Activated CD8-positive, alpha-beta T cell treated with anti-CD3 and anti-CD28 coated beads, Interleukin-2, amount 10 ng/mL, durations not matched to agents 7 days and 5 days (primary cell): ENCODE data around the gene GPR162. TPM values are rescaled to one million over a fixed set of nuclear protein-coding genes. Genes with fewer than 3 reads are reported as not detected.

Experiments used
- ATAC-seq: fragments of 150-1000 bp; cut with Tn5 transposase; one replicate; pipeline ENCODE4 v1.10.0; 2021; ENCODE audit warnings: moderate library complexity
- CTCF ChIA-PET: fragments of 350-600 bp; sonication (Branson Sonifier 250); formaldehyde crosslinking; loops from one replicate; lab custom pipeline; 2021; ENCODE audit warnings: antibody characterized with exemption; lab: Charles Lee
- POLR2A ChIA-PET: fragments of 350-600 bp; sonication (Branson Sonifier 250); formaldehyde crosslinking; loops from one replicate; lab custom pipeline; 2021; ENCODE audit warnings: antibody characterized with exemption; lab: Charles Lee
- DNase-seq: peaks from one replicate; pipeline ENCODE4 v3.0.0-alpha.2; 2020
- H3K27ac Mint-ChIP-seq: one replicate; pipeline ENCODE4 v1.8.0; 2021; ENCODE audit warnings: mild to moderate bottlenecking, mixed read lengths
- H3K27me3 Mint-ChIP-seq: one replicate; pipeline ENCODE4 v1.8.0; 2021; ENCODE audit warnings: low read depth, mixed read lengths
- H3K36me3 Mint-ChIP-seq: one replicate; pipeline ENCODE4 v1.8.0; 2021; ENCODE audit warnings: low read depth, mixed read lengths
- H3K4me1 Mint-ChIP-seq: one replicate; pipeline ENCODE4 v1.8.0; 2021; ENCODE audit warnings: low read depth, mixed read lengths
- H3K4me3 Mint-ChIP-seq: one replicate; pipeline ENCODE4 v1.8.0; 2021; ENCODE audit warnings: mild to moderate bottlenecking, mixed read lengths
- H3K9me3 Mint-ChIP-seq: one replicate; pipeline ENCODE4 v1.8.0; 2022; ENCODE audit warnings: mixed read lengths; ENCODE audit not compliant: insufficient read depth
- total RNA-seq, 2 experiments: library from RNA; stranded (reverse); gene quantifications; one replicate each; pipeline ENCODE4 v1.2.3, GENCODE V29; 2021

The GPR162 gene
- total RNA-seq, 2 experiments from 2014 or later, result 0.13 to 0.34 TPM

DNA sequence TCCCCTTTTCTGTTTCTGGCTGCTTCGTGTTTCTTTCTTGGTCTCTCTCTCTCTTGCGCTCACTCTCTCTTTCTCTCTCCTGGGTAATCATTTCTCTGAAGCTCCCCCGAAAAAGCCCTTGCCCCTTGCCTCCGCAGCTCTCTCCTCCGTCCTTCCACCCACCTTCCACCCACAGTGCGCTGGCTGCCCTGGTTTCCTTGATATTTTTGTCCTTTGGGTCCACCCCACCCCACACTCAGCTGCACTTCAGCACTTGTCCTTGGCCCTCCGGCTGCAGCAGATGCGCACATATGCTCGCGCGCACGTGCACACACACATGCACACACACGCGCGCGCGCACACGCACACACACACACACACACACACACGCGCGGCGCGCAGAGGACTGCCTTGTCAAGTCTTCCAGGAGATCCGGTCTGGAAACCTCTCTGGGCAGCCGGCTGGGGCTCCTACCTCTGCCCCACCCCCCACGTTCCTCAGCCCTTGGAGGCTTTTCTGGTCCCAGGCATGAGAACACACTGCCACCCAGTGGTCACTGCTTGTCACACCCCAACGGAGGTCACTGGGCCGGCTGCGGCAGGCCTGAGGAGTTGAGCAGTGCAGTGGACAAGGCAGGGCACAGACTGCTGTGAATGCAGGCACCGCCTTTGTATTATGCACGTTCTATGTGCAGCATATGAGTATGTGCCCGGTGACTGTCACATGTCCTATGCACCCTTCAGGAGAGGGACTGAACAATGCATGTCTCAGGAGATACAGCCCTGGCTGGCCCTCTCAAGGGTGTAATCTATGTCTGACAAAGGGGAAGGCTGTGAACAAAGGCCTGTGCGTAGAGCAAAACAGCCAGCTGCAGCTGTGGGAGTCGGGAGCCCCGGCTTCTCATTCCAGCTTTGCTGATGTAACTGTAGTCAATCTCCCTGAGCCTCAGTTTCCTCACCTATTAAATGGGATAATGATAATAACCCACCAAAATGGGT is 42.8 kb upstream of the GPR162 start:
- DNase-seq (peak; percentile 94), ATAC-seq (peak; percentile 79)
- ChIA-PET CTCF (interaction anchor here (0.6 to 20.8 kb wide), 18 partner anchors 9 to 166 kb away, joined by 3 to 378 read pairs (median 4); partner anchors contain the start of genes CD4, LAG3, MLF2 and PTMS), POLR2A (interaction anchor here (0.6 to 9.3 kb wide), 4 partner anchors 12 to 211 kb away, joined by 3 to 66 read pairs (median 5); partner anchors contain the start of genes MLF2, NOP2 and PTMS)
- H3K36me3 Mint-ChIP-seq, result peaks cover 27% of the 10 kb centered on the region
- peak overlapping the region; percentile 66 for H3K4me3 Mint-ChIP-seq
- H3K9me3 Mint-ChIP-seq, result no peaks in the 10 kb centered on the region
- no peaks in the 10 kb centered on the region for H3K27me3 Mint-ChIP-seq
- H3K4me1 Mint-ChIP-seq, result peaks cover 59% of the 10 kb centered on the region
- H3K27ac Mint-ChIP-seq, result peak overlapping the region; percentile 79

DNA sequence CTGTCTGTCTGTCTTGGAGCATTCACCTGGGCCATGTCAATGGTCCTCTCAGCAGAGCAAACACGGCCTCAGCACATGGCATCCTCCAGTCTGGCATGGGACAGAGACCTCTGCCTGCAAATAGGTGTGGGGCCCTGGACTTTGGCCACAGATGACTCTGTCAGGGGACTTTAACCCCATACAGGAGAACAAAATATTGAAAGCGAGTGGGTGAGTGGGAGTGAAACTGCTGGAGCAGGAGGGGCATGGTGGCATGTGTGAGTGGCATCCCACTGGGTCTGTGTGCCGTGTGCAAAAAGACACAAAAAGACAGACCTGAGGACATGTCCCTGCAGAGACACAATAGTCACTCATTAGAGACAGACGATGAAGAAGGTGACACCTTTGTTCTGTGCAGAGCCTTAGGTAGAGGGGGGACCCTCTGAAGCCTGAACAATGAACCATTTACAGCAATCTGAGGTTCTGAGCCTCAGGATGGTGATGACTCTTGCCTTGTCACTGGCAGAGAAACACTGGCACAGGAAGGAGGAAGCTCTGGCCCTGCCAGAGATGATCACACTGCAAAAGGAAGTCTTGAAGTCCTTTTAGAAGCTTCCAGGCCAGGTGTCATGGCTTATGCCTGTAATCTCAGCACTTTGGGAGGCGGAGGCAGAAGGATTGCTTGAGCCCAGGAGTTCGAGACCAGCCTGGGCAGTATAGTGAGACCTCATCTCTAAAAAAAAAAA is 41.8 kb upstream of the GPR162 start:
- no peaks in the 10 kb centered on the region for H3K27me3 Mint-ChIP-seq
- H3K36me3 Mint-ChIP-seq, result peaks cover 19% of the 10 kb centered on the region
- CTCF ChIA-PET, result interaction anchor here (0.6 to 20.8 kb wide), 14 partner anchors 9 to 166 kb away, joined by 3 to 378 read pairs (median 4); partner anchors contain the start of genes CD4, LAG3, MLF2 and PTMS
- H3K4me3 Mint-ChIP-seq, result no peak overlapping the region
- no peak for DNase-seq
- peaks cover 49% of the 10 kb centered on the region for H3K4me1 Mint-ChIP-seq
- H3K27ac Mint-ChIP-seq, result peak overlapping the region; percentile 62
- no peak for ATAC-seq
- POLR2A ChIA-PET, result interaction anchor here (0.6 to 2.1 kb wide), 5 partner anchors 8 to 30 kb away, joined by 4 to 12 read pairs (median 7); partner anchors contain the start of genes LAG3, MLF2 and PTMS
- no peaks in the 10 kb centered on the region for H3K9me3 Mint-ChIP-seq

DNA sequence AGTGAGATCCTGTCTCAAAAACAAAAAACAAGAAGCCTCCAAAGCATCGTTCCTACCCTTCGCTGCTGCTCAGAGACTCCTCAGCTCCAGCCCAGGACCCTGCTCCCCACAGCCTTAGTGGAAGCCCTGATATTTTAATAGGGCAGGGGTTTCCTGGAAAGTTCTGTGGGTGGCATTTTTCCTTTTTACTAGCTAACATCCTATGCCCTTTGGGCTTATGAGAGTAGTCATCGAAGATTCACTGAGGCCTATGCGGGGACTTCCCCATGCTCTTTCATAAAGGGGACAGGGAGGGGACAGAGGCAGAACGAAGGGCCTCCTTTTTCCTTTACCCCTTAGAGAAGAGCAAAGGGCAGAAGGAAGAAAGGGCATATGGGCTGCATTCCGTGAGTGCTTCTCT is 41.0 kb upstream of the GPR162 start:
- ATAC-seq (no peak), DNase-seq (no peak)
- Mint-ChIP-seq H3K27ac (no peak overlapping the region), H3K4me1 (peaks cover 42% of the 10 kb centered on the region), H3K9me3 (no peaks in the 10 kb centered on the region), H3K4me3 (no peak overlapping the region), H3K27me3 (no peaks in the 10 kb centered on the region), H3K36me3 (peaks cover 14% of the 10 kb centered on the region)
- POLR2A ChIA-PET, result interaction anchor here (0.6 to 2.1 kb wide), 7 partner anchors 9 to 50 kb away, joined by 3 to 12 read pairs (median 4); partner anchors contain the start of genes LAG3, MLF2 and PTMS
- CTCF ChIA-PET, result interaction anchor here (0.6 to 20.8 kb wide), 14 partner anchors 9 to 166 kb away, joined by 3 to 378 read pairs (median 4); partner anchors contain the start of genes CD4, LAG3, MLF2 and PTMS

DNA sequence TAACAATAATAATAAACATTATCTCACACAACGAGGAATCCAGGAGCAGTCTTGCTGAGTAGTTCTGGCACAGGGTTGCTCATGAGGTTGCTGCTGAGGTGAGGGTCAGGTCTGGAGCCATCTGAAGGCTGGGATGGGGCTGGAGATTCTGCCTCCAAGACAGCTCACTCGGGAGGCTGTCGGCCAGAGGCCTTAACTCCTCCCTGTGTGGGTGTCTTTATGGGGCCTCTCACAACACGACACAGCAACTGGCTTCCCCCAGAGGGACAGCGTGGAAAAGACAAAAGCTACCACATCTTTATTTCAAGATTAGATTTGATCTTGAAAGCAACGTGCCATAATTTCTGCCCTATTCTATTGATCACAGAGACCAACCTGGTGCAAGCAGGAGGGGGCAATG is 39.5 kb upstream of the GPR162 start:
- POLR2A ChIA-PET, result interaction anchor here (0.7 to 1.7 kb wide), 2 partner anchors 29 to 282 kb away, joined by 3 to 6 read pairs; partner anchors contain the start of gene MLF2
- Mint-ChIP-seq H3K27ac (no peak overlapping the region), H3K4me1 (peaks cover 45% of the 10 kb centered on the region)

DNA sequence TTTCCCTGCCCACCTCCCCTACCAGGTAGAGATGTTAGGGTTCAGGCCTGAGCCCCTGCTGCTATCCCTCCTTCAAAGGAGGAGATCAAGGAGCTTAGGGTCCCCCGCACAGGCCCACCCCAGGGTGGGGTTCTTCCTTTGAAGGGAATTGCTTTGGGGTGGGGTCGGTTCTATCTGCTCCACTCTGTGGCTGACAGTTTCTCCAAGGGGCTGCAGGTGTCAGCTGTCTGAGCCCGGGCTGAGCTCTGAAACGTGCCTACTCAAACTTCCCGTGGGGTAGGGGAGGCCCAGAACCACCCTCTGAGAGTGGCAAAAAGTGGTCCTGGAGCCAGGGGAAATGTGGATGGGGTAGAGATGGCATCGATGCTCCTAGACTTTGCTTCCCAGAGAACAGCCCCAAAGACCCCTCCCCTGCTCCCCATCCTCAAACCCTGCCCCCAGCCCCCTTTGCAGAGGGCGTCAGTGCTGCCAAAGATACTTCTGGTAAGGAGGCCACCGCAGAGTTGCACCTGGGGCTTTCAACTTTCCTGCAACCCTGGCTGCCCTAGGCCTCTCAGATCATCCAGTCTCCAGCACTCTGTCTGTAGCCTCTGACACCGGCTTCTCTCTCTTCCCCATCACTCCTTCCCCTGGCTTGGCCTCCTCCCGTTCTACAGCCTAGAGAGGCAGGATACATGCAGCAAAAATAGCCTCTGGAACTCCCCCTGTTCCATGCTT is 38.6 kb upstream of the GPR162 start:
- Mint-ChIP-seq H3K4me1 (peaks cover 39% of the 10 kb centered on the region), H3K27ac (no peak overlapping the region), H3K4me3 (no peak overlapping the region), H3K27me3 (no peaks in the 10 kb centered on the region), H3K36me3 (peaks cover 7% of the 10 kb centered on the region), H3K9me3 (no peaks in the 10 kb centered on the region)
- DNase-seq, result peak; percentile 15
- ChIA-PET POLR2A (interaction anchor here (0.5 to 1.7 kb wide), 2 partner anchors 27 to 29 kb away, joined by 3 to 6 read pairs; partner anchors contain the start of gene MLF2), CTCF (interaction anchor here (0.6 to 20.8 kb wide), 6 partner anchors 9 to 45 kb away, joined by 3 to 378 read pairs (median 18); partner anchors contain the start of genes LAG3, MLF2 and PTMS)
- no peak for ATAC-seq

More for the DNA sequence above, 39.5 kb upstream of the GPR162 start:
- no peaks in the 10 kb centered on the region for H3K9me3 Mint-ChIP-seq
- H3K27me3 Mint-ChIP-seq, result no peaks in the 10 kb centered on the region
- ATAC-seq, result no peak
- no peak for DNase-seq
- peaks cover 7% of the 10 kb centered on the region for H3K36me3 Mint-ChIP-seq
- no peak overlapping the region for H3K4me3 Mint-ChIP-seq
- CTCF ChIA-PET, result interaction anchor here (3.2 to 20.8 kb wide), 5 partner anchors 10 to 53 kb away, joined by 15 to 378 read pairs (median 18); partner anchors contain the start of genes LAG3, MLF2 and PTMS

DNA sequence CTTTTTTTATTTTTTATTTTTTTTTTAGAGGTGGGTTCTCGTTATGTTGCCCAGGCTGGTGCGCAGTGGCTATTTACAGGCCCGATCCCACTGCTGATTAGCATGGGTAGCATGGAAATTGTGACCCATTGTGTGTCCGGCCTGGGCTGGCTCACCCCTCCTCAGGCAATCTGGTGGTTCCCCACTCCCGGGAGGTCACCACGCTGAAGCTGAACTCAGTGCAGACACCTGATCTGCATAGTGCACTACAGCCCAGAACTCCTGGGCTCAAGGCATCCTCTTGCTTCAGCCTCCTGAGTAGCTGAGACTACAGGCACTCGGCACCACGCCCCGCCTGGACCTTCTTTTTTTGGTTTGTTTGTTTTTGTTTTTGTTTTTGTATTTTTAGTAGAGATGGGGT is 37.8 kb upstream of the GPR162 start:
- Mint-ChIP-seq H3K27me3 (peaks cover 3% of the 10 kb centered on the region), H3K4me1 (peaks cover 32% of the 10 kb centered on the region), H3K36me3 (peaks cover under 1% of the 10 kb centered on the region), H3K27ac (no peak overlapping the region), H3K4me3 (no peak overlapping the region), H3K9me3 (no peaks in the 10 kb centered on the region)
- ChIA-PET CTCF (interaction anchor here (1.4 to 20.8 kb wide), 4 partner anchors 14 to 53 kb away, joined by 4 to 378 read pairs (median 84); partner anchors contain the start of genes LAG3, MLF2 and PTMS), POLR2A (interaction anchor here (1.9 kb wide), 1 partner anchor 9 kb away, joined by 7 read pairs; no protein-coding TSS in a partner anchor)
- ATAC-seq (no peak), DNase-seq (peak; percentile 15)

DNA sequence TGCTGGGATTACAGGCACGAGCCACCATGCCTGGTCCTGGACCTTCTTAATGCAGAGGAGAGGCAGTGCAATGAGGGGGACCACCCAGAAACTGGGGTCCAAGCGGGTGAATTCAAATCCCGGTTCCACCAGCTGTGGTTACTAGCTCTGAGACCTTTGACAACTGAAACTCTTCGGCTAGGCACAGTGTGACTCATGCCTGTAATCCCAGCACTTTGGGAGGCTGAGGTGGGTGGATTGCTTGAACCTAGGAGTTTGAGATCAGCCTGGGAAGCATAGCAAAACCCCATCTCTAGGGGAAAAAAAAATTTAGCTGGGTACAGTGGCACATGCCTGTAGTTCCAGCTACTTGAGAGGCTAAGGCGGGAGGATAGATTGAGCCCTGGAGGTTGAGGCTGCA is 37.3 kb upstream of the GPR162 start:
- ATAC-seq, result no peak
- H3K4me1 Mint-ChIP-seq, result peaks cover 31% of the 10 kb centered on the region

DNA sequence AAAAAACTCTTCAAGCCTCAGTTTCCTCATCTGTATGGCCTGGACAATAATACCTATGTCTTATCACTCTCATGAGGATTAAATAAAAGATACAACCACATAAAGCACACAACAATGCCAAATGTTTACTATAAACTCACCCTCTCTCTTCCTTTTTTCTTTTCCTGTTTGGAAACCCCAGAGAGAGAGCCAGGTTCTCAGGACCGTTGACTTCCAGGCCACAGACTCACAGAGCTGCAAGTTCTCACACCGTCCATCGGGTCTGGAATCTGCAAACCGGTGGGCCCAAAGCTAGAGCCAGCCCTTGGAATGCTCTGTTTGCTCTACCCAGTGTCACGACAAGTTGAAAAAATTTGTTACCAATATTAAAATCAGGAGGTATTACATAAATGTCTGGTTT is 36.9 kb upstream of the GPR162 start:
- H3K4me1 Mint-ChIP-seq, result peaks cover 31% of the 10 kb centered on the region
- DNase-seq, result no peak
- H3K27ac Mint-ChIP-seq, result no peak overlapping the region

More for the DNA sequence above, 37.3 kb upstream of the GPR162 start:
- Mint-ChIP-seq H3K9me3 (no peaks in the 10 kb centered on the region), H3K36me3 (no peaks in the 10 kb centered on the region), H3K27me3 (peaks cover 3% of the 10 kb centered on the region), H3K27ac (no peak overlapping the region), H3K4me3 (no peak overlapping the region)
- POLR2A ChIA-PET, result interaction anchor here (1.9 kb wide), 1 partner anchor 10 kb away, joined by 7 read pairs; no protein-coding TSS in a partner anchor
- peak; percentile 17 for DNase-seq
- CTCF ChIA-PET, result interaction anchor here (1.4 to 20.8 kb wide), 4 partner anchors 14 to 52 kb away, joined by 4 to 378 read pairs (median 84); partner anchors contain the start of genes LAG3, MLF2 and PTMS

DNA sequence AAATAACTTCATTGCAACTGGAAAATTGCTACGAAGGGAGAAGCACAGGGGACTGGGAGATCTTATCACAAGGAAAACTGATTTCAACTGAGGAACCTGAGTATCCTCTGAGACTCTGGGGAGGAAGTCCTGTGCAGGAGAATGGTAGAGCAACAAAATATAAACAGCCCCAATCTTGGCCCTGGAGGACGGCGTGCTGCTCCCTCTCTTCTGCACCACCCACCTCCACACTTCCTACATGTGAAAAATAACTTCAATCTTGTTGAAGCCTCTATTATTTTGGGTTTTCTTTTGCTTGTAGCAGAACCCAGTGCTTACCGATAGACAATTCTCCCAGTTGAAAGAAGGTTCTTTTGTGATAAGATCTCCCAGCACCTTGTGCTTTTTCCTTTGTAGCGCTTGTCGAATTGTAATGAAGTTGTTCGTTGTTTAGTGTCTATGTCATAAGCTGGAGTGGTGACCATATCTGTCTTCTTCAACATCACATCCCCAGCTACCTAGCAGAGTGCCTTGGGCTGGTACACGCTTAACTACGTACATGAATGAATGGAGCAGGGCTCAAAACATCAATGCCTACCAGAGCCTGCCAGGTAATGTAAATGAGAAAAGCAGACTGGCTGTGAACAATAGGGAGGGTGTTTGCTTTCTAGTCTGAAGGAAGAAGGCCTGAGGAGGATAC is 35.1 kb upstream of the GPR162 start:
- Mint-ChIP-seq H3K27me3 (peaks cover 9% of the 10 kb centered on the region), H3K9me3 (no peaks in the 10 kb centered on the region), H3K27ac (no peak overlapping the region), H3K36me3 (no peaks in the 10 kb centered on the region), H3K4me3 (no peak overlapping the region), H3K4me1 (peaks cover 23% of the 10 kb centered on the region)
- ChIA-PET CTCF (interaction anchor here (0.6 to 15.4 kb wide), 5 partner anchors 17 to 97 kb away, joined by 3 to 160 read pairs (median 4); partner anchors contain the start of genes LAG3, PTMS and ZNF384), POLR2A (interaction anchor here (0.9 kb wide), 1 partner anchor 63 kb away, joined by 4 read pairs; the partner anchor contains the start of gene COPS7A)
- peak; percentile 39 for ATAC-seq
- DNase-seq, result no peak

More for the DNA sequence above, 36.9 kb upstream of the GPR162 start:
- peaks cover 5% of the 10 kb centered on the region for H3K27me3 Mint-ChIP-seq
- ATAC-seq, result no peak
- ChIA-PET CTCF (interaction anchor here (1.4 to 20.8 kb wide), 4 partner anchors 15 to 52 kb away, joined by 4 to 378 read pairs (median 84); partner anchors contain the start of genes LAG3, MLF2 and PTMS), POLR2A (interaction anchor here (1.9 kb wide), 1 partner anchor 10 kb away, joined by 7 read pairs; no protein-coding TSS in a partner anchor)
- no peak overlapping the region for H3K4me3 Mint-ChIP-seq
- no peaks in the 10 kb centered on the region for H3K9me3 Mint-ChIP-seq
- H3K36me3 Mint-ChIP-seq, result no peaks in the 10 kb centered on the region
